MM.1S (cell line): Measurements from ENCODE around the gene MCIDAS.
A peak's percentile ranks its signal among the peaks of the same experiment; 100 is the strongest.

ENCODE experiments used
- DNase-seq: peaks from one replicate; pipeline ENCODE4 v3.0.0-alpha.2; 2015
- H2AFZ ChIP-seq: fragments of 300-600 bp; sonication (generic); 2 replicates; pipeline ENCODE4 v1.6.0; 2016; ENCODE audit warnings: antibody characterized with exemption, low read length
- H3F3A ChIP-seq: fragments of 300-600 bp; sonication (generic); 2 replicates; pipeline ENCODE4 v1.6.1; 2016; ENCODE audit warnings: mild to moderate bottlenecking, antibody characterized with exemption, low read length, moderate library complexity, mixed read lengths; ENCODE audit not compliant: insufficient read depth
- H3K27ac ChIP-seq: fragments of 300-600 bp; sonication (generic); 2 replicates; pipeline ENCODE4 v1.5.1; 2016; ENCODE audit warnings: mild to moderate bottlenecking, low read length
- H3K27me3 ChIP-seq: fragments of 300-600 bp; sonication (generic); replicated peaks from 2 replicates; pipeline ENCODE4 v1.6.0; 2016; ENCODE audit warnings: low read length; ENCODE audit not compliant: insufficient read depth
- H3K36me3 ChIP-seq: fragments of 300-600 bp; sonication (generic); replicated peaks from 2 replicates; pipeline ENCODE4 v1.6.1; 2016; ENCODE audit warnings: mild to moderate bottlenecking, low read length, mixed read lengths; ENCODE audit not compliant: insufficient read depth
- H3K4me1 ChIP-seq: fragments of 300-600 bp; sonication (generic); 2 replicates; pipeline ENCODE4 v1.6.1; 2016; ENCODE audit warnings: low read length, mixed read lengths
- H3K4me2 ChIP-seq: fragments of 300-600 bp; sonication (generic); 2 replicates; pipeline ENCODE4 v1.6.0; 2016; ENCODE audit warnings: low read depth, low read length
- H3K4me3 ChIP-seq: fragments of 300-600 bp; sonication (generic); 2 replicates; pipeline ENCODE4 v1.5.1; 2016; ENCODE audit warnings: low read length, mixed read lengths
- H3K79me2 ChIP-seq: fragments of 300-600 bp; sonication (generic); 2 replicates; pipeline ENCODE4 v1.6.1; 2016; ENCODE audit warnings: mixed run types, low read length, mixed read lengths
- H3K9ac ChIP-seq: fragments of 300-600 bp; sonication (generic); 2 replicates; pipeline ENCODE4 v1.6.1; 2016; ENCODE audit warnings: low read length, mixed read lengths
- H3K9me2 ChIP-seq: fragments of 300-600 bp; sonication (generic); replicated peaks from 2 replicates; pipeline ENCODE4 v1.6.1; 2016; ENCODE audit warnings: mild to moderate bottlenecking, low read length, mixed read lengths; ENCODE audit not compliant: insufficient read depth
- H3K9me3 ChIP-seq: fragments of 300-600 bp; sonication (generic); replicated peaks from 2 replicates; pipeline ENCODE4 v1.6.1; 2016; ENCODE audit warnings: mild to moderate bottlenecking, low read length, mixed read lengths; ENCODE audit not compliant: insufficient read depth
- H4K20me1 ChIP-seq: fragments of 300-600 bp; sonication (generic); 2 replicates; pipeline ENCODE4 v1.6.1; 2016; ENCODE audit warnings: mild to moderate bottlenecking, low read length, moderate library complexity, mixed read lengths; ENCODE audit not compliant: insufficient read depth
- CTCF ChIP-seq: fragments of 300-600 bp; sonication (generic); IDR thresholded peaks from 2 replicates; pipeline ENCODE4 v1.5.1; 2016; ENCODE audit warnings: antibody characterized with exemption, low read length, mixed read lengths
- EZH2 ChIP-seq: fragments of 300-600 bp; sonication (generic); optimal IDR thresholded peaks from 2 replicates; pipeline ENCODE3; 2017; ENCODE audit warnings: low read depth, mild to moderate bottlenecking, antibody characterized with exemption, low read length, mixed read lengths
- EZH2phosphoT487 ChIP-seq: fragments of 300-600 bp; sonication (generic); IDR thresholded peaks from 2 replicates; pipeline ENCODE4 v1.6.1; 2018; ENCODE audit warnings: antibody characterized with exemption, low read length

MCIDAS gene

DNA sequence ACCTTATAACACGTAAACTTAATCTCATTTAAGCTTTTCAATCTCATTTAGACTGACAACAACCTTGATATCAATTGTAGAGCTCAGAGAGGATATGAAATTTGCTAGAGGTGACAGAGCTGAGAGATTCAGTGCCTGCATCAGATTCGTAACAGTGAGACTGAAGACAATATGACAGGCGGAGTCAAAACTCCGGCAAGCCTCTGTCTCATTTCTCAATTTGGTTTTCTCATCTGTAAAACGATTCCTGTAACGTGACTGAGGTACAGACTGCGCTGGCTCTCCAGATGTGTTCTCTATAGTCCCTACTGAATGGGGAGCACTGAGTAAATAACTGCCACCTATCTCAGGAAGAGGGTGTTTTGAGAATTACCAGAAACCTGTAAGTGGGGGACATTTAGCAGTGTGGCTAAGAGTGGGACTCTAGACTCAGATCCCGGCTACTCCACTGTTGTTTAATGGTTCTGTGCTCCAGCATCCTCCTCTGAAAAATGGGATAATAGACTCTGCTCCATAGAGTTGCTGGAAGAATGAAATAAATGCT lies 3.0 kb upstream of the MCIDAS start:
- Histone ChIP-seq H3F3A (peaks cover 17% of the 10 kb centered on the region; the same call in 1 of the 2 replicates), H3K36me3 (no peaks in the 10 kb centered on the region), H4K20me1 (no peaks in the 10 kb centered on the region), H3K4me3 (no peak overlapping the region), H3K4me1 (0 out of 2 replicates have a peak, but pooled peaks cover 11% of the 10 kb centered on the region), H3K9ac (no peak overlapping the region), H3K27me3 (peaks cover 44% of the 10 kb centered on the region), H3K9me3 (no peaks in the 10 kb centered on the region), H3K79me2 (no peaks in the 10 kb centered on the region), H3K4me2 (no peak overlapping the region), H2AFZ (no peak overlapping the region), H3K9me2 (no peaks in the 10 kb centered on the region), H3K27ac (no peak overlapping the region)
- DNase-seq = no peak
- TF ChIP-seq CTCF (no peak), EZH2 (no peak), EZH2phosphoT487 (no peak)

DNA sequence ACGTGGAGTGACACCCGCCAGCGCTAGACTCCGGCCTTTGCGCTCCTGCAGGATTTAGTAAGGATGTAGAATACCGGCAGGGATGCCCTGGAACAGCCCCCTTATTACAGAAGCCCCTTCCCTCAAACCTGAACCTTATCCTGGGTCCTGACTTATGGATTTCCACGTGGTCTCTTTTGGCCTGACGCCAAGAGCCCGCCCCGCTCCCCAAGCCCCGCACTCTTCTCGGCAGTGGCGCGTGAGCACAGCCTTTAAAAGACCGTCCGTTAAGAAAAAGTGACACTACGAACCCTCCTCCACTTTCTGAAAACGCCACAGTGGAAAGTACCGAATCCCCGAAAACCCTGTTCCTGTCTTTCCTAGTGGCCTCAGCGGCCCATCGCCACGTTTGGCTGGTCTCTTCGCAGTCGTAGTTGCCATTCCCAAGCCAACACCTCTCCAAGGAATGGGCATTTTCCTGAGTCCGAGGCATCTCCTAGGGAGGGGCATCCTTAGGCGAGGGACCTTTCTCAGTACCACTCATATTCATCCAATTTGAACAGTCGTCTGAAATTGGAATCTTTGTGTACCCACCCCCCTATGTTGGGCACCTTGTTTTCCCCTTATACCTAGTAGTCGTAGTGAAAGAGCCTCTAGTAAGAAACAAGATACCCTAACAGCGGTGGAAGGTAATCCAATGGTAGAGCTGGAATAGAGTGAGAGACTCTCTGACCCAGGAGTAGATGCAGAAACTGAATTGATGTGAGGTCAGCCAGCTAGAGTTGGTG lies 732 bp upstream of the MCIDAS start:
- Histone ChIP-seq H3K9ac (peak overlapping the region; percentile 56; the same call in 1 of the 2 replicates), H3K27ac (no peak overlapping the region), H3K4me1 (0 out of 2 replicates have a peak, but pooled peaks cover 8% of the 10 kb centered on the region), H4K20me1 (no peaks in the 10 kb centered on the region), H3K27me3 (peaks cover 44% of the 10 kb centered on the region), H2AFZ (peak overlapping the region; percentile 94), H3K4me3 (peak overlapping the region; percentile 75), H3K9me3 (no peaks in the 10 kb centered on the region), H3F3A (peaks cover 8% of the 10 kb centered on the region; the same call in 1 of the 2 replicates), H3K4me2 (peak overlapping the region; percentile 97), H3K9me2 (no peaks in the 10 kb centered on the region), H3K36me3 (no peaks in the 10 kb centered on the region), H3K79me2 (no peaks in the 10 kb centered on the region)
- no peak for TF ChIP-seq EZH2
- no peak for TF ChIP-seq EZH2phosphoT487
- TF ChIP-seq CTCF = no peak
- DNase-seq = no peak

DNA sequence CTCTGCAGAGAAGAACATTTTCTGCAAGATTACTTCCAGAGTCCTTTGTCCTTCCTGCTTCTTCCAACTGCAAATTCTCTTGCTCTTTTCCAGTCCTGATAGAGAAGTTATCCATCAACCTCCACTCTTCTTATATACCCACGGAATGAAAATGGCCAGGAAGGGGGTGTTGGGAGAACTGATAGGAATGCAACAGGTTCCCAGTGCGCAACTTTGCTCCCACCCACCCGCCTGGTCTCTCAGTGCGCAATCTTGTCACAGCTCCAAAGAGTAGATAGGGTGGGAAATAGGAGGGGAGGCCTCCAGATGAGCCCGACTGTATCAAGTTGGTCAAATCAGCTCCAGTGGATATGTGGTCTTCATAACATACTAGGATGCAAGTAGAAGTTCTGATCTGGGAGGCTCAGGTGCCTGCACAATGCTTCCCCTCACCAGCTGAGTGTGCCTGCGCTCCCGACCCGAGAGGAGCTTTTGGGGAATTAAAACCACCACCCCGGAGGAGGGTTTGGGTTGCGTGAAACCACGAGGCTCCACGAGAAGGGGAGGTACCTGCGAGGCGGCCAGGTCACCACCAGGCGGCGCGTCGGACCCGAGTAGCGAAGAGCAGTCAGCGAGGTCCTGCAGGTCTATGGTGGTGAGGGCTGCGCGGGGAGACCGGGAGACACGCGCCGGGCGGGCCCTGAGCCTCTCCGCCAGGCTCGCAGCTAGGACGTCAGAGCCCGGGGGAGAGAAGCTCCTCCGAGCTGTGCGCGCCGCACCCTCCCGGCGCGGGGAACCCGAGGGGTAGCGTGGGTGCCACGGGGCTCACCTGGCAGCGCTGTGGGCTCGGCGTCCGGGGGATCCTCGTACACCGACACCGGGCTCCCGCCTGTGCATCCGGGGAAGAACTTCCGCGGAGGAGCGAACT lies 835 bp downstream of the MCIDAS start:
- H3K4me2 ChIP-seq = peak overlapping the region; percentile 97
- H3K4me3 ChIP-seq = peak overlapping the region; percentile 75
- H3F3A ChIP-seq = peaks cover 8% of the 10 kb centered on the region; the same call in 1 of the 2 replicates
- no peaks in the 10 kb centered on the region for H3K36me3 ChIP-seq
- H2AFZ ChIP-seq = peak overlapping the region; percentile 94
- peaks cover 31% of the 10 kb centered on the region for H3K27me3 ChIP-seq
- DNase-seq = peak; percentile 87
- peak overlapping the region; percentile 56 for H3K9ac ChIP-seq
- peak overlapping the region; percentile 46; the same call in 1 of the 2 replicates for H3K27ac ChIP-seq
- TF ChIP-seq EZH2 (no peak), CTCF (peak; percentile 83), EZH2phosphoT487 (no peak)
- no peaks in the 10 kb centered on the region for H3K9me2 ChIP-seq
- 0 out of 2 replicates have a peak, but pooled peaks cover 4% of the 10 kb centered on the region for H3K4me1 ChIP-seq
- H3K9me3 ChIP-seq = no peaks in the 10 kb centered on the region
- no peaks in the 10 kb centered on the region for H3K79me2 ChIP-seq
- H4K20me1 ChIP-seq = no peaks in the 10 kb centered on the region
